HCT116 (cell line): ENCODE data around the gene COL16A1. TPM values are rescaled to one million over a fixed set of nuclear protein-coding genes. Genes with fewer than 3 reads are reported as not detected.

ENCODE experiments used
- total RNA-seq: library from RNA; stranded (reverse); gene quantifications from one replicate; pipeline ENCODE4 v1.2.1, GENCODE V29; 2021; ENCODE audit not compliant: unreplicated experiment

Gene COL16A1
- total RNA-seq, 1 experiment from 2014 or later: 2.2 TPM

Other genes with a start within 250 kb of the COL16A1 start
- 57.9 TPM for gene TINAGL1, start 127.5 kb downstream of the COL16A1 start, total RNA-seq
- not detected for gene HCRTR1, start 86.3 kb downstream of the COL16A1 start, total RNA-seq
- gene PEF1, start 59.1 kb downstream of the COL16A1 start, total RNA-seq: 37.6 TPM
- 10.1 TPM for gene ADGRB2, start 60.3 kb upstream of the COL16A1 start, total RNA-seq
- 5.0 TPM for gene SPOCD1, start 112.0 kb upstream of the COL16A1 start, total RNA-seq
- gene PTP4A2, start 234.4 kb upstream of the COL16A1 start, total RNA-seq: 267 TPM